GM12891 (cell line): ENCODE results near the gene GFRA1.
"Not testable (repeated sequence)": the region's sequence is repeated elsewhere in the genome, so short reads cannot be mapped to it uniquely, and the experiment has no call there.

Experiments used
- DNase-seq: peaks from one replicate; pipeline ENCODE4 v3.0.0; 2011; ENCODE audit warnings: low spot score; ENCODE audit not compliant: insufficient read length
- FAIRE-seq: peaks from 2 replicates; lab custom pipeline; 2011; peaks lifted over from hg19 to GRCh38; lab: Jason Lieb, UNC
- PAX5 ChIP-seq: IDR thresholded peaks from 2 replicates; pipeline ENCODE4 v1.6.1; 2011; ENCODE audit warnings: low read length, moderate library complexity, mild to moderate bottlenecking; ENCODE audit not compliant: insufficient read depth, severe bottlenecking
- POLR2A ChIP-seq: IDR thresholded peaks from 2 replicates; pipeline ENCODE4 v1.6.1; 2011; ENCODE audit warnings: low read depth, low read length, control low read depth
- POLR2AphosphoS5 ChIP-seq: IDR thresholded peaks from 2 replicates; pipeline ENCODE4 v1.6.1; 2011; ENCODE audit warnings: low read depth, low read length, control low read depth
- POU2F2 ChIP-seq: IDR thresholded peaks from 2 replicates; pipeline ENCODE4 v1.6.1; 2011; ENCODE audit warnings: low read depth, mild to moderate bottlenecking, control low read depth, low read length, moderate library complexity
- SPI1 ChIP-seq: IDR thresholded peaks from 2 replicates; pipeline ENCODE4 v1.6.1; 2011; ENCODE audit warnings: low read depth, low read length, control low read depth
- TAF1 ChIP-seq: IDR thresholded peaks from 2 replicates; pipeline ENCODE4 v1.6.1; 2011; ENCODE audit warnings: low read depth, low read length, control low read depth

Gene GFRA1

DNA sequence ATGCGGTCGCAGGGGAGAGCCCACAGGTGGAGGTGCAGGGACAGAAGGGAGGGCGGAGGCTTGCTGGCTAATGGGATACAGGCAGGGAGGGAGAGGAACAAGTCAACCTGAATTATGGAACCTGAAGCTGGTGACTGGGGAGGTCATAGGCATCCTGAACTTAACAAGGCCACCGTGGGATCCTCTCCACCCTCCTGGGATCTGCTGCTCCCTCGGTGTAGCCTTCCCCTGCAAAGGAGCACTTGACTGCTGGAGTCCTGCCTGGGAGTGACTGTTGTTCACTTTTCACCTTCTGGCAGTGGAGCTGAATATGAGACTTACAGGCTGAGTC, 223.1 kb downstream of the GFRA1 start:
- FAIRE-seq: no peak
- TF ChIP-seq PAX5 (no peak), POU2F2 (no peak), POLR2A (no peak), TAF1 (no peak), SPI1 (no peak), POLR2AphosphoS5 (no peak)
- DNase-seq: no peak

DNA sequence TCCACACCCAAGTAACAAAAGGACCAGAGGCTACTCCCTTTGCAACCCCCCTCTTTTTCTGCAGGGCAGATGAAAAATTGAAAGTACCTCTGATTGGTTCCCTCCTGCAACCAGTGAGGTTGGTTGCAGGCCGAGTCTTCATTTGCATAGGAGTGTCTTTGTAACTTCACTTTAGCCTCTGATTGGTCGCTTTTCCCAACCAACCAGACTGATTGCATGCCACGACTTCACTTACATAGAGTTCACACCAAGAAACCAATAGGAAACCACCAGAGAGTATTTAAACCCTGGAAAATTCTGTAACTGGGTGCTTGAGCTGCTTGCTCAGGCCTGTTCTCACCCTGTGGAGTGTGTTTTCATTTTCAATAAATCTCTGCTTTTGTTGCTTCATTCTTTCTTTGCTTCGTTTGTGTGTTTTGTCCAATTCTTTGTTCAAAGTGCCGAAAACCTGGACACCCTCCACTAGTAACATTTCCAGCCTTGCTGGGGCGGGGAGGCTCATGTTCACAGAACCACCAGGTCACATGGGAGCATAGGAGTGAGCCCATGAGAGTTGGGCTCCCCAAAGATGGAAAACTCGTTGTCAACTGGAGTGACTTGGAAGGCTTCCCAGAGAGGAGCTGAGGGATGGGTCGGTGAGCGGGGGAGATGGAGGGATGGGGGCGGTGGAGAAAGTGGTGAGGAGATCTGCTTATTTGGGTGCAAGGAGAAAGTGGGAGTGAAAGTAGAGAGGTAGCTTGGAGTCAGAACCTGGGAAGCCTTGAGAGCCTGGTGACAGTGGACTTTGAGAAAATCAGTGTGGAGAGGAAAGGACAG, 223.6 kb downstream of the GFRA1 start:
- no peak for TF ChIP-seq POU2F2
- no peak for TF ChIP-seq TAF1
- TF ChIP-seq PAX5: no peak
- no peak for TF ChIP-seq POLR2A
- TF ChIP-seq POLR2AphosphoS5: no peak
- TF ChIP-seq SPI1: no peak
- FAIRE-seq (no peak), DNase-seq (no peak)

DNA sequence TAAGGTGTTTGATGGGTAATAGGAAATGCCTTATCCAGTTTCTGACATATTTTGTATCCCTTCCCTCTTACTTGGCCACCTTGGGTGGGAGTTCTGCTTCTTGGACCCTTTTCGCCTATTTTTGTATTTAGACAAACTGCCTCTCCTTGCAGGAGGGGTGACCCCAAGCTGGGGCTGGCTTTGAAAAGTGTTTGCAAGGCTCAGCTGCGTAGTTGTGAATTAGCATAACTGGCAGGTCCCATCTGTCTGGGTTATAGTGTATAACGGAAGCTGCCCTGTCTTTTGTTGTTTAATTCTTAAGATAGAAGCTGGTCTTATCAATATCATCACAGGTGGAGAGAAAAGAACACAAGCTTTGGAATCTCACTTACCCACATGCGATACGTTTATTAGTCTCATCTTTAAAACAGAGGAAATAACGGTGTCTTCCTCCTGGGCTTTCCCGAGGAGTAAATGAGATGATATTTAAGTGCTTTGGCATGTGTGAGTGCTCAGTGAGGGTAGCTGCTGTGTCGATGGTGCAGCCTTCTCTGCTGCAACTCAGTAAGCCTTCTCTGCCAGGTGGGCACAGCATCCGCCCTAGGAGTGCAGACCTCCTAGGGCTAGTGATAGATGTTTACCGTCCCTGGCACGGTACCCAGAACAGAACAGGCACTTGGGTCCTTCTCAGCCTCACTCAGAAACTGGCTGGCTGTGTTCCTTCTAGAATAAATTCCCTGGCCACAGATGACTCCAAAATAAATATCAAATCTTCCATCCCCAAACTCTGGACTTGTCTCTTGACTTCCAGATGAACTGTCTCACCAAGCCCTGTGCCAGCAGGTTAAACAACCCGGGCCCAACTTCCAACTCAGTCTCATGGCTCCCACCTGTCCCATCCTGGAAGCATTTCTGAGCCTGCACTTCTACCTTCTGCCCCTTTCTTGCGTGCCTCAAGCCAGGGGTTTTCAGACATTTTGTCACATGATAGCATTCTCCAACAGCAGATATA, 227.3 kb downstream of the GFRA1 start:
- no peak for TF ChIP-seq POLR2AphosphoS5
- TF ChIP-seq SPI1: no peak
- no peak for TF ChIP-seq POU2F2
- TF ChIP-seq TAF1: no peak
- TF ChIP-seq POLR2A: no peak
- TF ChIP-seq PAX5: no peak
- FAIRE-seq: no peak
- DNase-seq: no peak

DNA sequence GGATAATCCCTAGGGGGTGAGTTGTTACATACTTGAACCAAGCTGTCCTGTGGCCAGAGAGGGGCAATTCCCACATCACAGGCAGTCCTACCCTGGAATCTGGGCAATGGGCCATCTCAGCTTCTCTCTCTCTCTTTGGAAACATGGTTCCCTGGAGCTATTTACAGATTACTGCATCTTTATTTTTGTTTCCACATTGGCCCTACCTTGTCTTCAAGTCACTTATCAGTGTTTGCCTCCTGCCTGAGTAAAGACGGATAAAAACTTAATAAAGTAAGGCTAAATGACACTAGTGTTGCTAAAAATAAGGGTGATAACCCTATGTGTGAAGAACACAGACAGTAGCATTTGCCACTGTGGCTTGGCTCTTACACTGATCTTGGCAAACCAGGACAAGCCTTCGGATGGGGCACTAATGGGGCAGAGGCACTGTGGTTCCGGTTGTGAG, 228.2 kb downstream of the GFRA1 start:
- DNase-seq (no peak), FAIRE-seq (no peak)
- no peak for TF ChIP-seq SPI1
- TF ChIP-seq POLR2AphosphoS5: no peak
- no peak for TF ChIP-seq PAX5
- no peak for TF ChIP-seq POLR2A
- no peak for TF ChIP-seq POU2F2
- no peak for TF ChIP-seq TAF1

DNA sequence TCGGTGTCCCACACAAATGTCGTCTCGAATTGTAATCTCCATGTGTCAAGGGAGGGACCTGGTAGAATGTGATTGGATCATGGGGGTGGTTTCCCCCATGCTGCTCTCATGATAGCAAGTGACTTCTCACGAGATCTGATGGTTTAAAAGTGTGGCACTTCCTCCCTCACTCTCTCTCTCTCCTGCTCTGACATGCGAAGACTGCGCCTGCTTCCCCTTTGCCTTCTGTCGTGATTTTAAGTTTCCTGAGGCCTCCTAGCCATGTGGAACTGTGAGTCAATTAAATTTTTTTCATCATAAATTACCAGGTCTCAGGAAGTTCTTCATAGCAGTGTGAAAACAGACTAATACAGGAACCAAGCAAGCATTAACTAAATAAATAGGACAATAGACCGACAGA, 229.1 kb downstream of the GFRA1 start:
- no peak for FAIRE-seq
- no peak for DNase-seq
- TF ChIP-seq POLR2A (no peak), SPI1 (no peak), PAX5 (no peak), TAF1 (no peak), POU2F2 (no peak), POLR2AphosphoS5 (no peak)

DNA sequence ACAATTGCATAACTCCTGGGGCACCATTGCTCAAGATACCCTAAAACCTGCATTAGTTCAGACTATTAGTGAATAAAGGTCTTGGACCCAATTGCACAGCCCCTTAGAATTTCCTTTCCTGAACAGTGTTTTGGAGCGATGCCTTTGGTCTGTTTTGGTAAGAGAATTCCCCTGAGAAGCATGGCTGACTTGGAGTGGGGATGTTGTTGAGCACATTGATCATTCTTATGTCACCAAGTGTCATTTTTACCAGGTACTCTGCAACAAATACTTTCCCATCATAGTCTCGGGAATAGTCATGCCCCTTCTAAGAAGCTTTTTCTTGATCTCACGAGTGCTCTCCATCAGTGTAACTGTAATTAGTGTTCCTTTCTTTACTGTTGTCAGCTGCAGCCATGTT, 229.7 kb downstream of the GFRA1 start:
- FAIRE-seq (no peak), DNase-seq (no peak)
- no peak for TF ChIP-seq POU2F2
- no peak for TF ChIP-seq SPI1
- no peak for TF ChIP-seq POLR2AphosphoS5

DNA sequence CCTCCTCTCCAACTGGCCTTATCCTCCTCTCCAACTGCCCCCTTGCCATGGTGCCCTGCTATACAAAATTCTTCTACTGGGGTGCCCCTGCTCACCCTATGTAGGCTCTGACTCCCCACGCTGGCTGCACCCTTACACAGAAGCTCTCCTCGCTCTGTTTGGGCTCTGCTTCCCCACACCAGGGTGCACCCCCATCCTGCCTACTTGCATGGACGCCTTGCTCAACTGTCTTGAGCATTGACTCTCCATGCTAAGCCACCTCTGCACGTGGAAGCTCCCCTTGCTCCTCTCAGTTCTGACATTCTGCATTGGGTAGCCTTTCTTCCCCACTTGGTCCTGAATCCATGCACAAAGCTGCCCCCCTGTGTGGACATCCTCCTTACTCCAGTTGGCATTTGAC, 231.1 kb downstream of the GFRA1 start:
- TF ChIP-seq PAX5 (no peak), POU2F2 (no peak), TAF1 (no peak), SPI1 (no peak), POLR2A (no peak), POLR2AphosphoS5 (no peak)
- FAIRE-seq (no peak), DNase-seq (no peak)

DNA sequence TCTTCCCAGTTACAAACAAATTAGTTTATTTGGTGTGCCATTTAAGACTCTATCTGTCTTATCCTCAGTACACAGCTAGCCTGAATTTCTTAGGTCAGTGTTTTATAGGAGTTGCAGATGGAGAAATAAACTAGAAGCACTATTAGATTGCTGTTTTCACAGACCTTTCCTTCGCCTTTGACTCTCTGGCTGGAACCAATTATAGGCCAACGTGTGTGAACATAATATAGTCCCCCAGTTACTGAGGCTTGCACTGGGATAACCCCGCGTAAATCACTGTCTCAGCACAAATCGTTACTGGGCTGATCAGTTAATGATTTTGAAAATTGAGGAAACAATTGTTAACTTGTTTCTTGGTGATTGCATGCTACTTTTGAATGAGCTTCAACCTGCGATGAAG, 233.4 kb downstream of the GFRA1 start:
- TF ChIP-seq POLR2AphosphoS5 (no peak), TAF1 (no peak), POU2F2 (no peak), SPI1 (no peak), PAX5 (no peak), POLR2A (no peak)
- FAIRE-seq (no peak), DNase-seq (no peak)

DNA sequence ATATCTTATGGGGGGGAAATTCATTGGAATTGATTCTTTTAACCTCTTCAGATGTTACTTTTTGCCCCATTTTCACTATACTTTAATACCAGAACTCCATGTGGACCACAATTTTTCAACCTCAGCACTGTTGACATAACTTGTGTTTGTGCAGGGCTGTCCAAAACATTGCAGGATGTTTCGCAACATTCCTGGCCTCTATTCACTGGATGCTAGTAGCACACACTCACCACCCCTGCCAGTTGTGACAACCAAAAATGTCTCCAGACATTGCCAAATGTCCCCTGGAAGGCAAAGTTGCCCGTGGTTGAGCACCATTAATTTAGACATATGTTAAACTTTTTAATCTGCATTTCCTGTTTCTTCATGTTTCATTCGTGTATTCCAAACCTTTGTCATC, 234.7 kb downstream of the GFRA1 start:
- no peak for FAIRE-seq
- no peak for TF ChIP-seq SPI1
- DNase-seq: no peak

DNA sequence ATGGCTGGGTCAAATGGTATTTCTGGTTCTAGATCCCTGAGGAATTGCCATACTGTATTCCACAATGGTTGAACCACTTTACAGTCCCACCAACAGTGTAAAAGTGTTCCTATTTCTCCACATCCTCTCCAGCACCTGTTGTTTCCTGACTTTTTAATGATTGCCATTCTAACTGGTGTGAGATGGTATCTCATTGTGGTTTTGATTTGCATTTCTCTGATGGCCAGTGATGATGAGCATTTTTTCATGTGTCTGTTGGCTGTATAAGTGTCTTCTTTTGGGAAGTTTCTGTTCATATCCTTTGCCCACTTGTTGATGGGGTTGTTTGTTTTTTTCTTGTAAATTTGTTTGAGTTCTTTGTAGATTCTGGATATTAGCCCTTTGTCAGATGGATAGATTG, 237.6 kb downstream of the GFRA1 start:
- FAIRE-seq, DNase-seq: not testable (repeated sequence)

DNA sequence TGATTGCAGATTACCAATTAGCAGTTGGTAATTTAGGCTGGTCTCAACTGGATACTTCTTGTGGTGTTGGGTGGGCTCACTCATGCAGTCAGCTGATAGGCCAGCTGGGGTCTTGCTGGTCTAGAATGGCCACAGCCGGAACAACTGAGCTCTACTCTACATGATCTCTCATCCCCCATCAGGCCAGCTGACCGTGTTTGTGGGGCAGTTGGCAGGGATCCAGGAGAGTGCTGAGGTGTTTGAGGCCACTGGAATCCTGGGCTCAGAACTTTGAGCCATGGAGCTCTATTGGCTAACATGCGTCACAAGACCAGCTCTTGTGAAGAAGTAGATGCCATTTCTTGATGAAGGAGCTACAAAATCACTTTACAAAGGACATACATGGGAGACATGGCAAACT, 242.4 kb downstream of the GFRA1 start:
- DNase-seq (no peak), FAIRE-seq (no peak)
- TF ChIP-seq PAX5 (no peak), TAF1 (no peak), SPI1 (no peak), POLR2A (no peak), POU2F2 (no peak), POLR2AphosphoS5 (no peak)
